Astrocyte of the hippocampus (primary cell): ENCODE measurements around the gene RTP3.

Experiments used
- DNase-seq: peaks from one replicate; pipeline ENCODE4 v3.0.0; 2011; ENCODE audit warnings: low read depth, low spot score

The RTP3 gene

GRCh38 chr3:46497556-46498265 is at the start of gene RTP3:
RTP3 (plus strand) TSS chr3:46497976; CDS start chr3:46498063, 87 bp downstream.
- DNase-seq: no peak

GRCh38 chr3:46448721-46449120 is 49.1 kb upstream of the RTP3 start:
- DNase-seq: no peak

- no peak for DNase-seq
Measured at GRCh38 chr3:46449755-46450552, 47.8 kb upstream of the RTP3 start.

- no peak for DNase-seq
Measured at GRCh38 chr3:46453526-46454208, 44.1 kb upstream of the RTP3 start.

GRCh38 chr3:46454209-46454595 is 43.6 kb upstream of the RTP3 start:
- DNase-seq: no peak

GRCh38 chr3:46454606-46455005 is 43.2 kb upstream of the RTP3 start:
- no peak for DNase-seq

- DNase-seq: no peak
Measured at GRCh38 chr3:46455231-46456115, 42.3 kb upstream of the RTP3 start.

GRCh38 chr3:46456118-46456517 is 41.7 kb upstream of the RTP3 start:
- DNase-seq: no peak

GRCh38 chr3:46460051-46460450 is 37.7 kb upstream of the RTP3 start:
- no peak for DNase-seq

- peak; percentile 29 for DNase-seq
Measured at GRCh38 chr3:46462111-46462510, 35.7 kb upstream of the RTP3 start.

GRCh38 chr3:46462511-46462910 is 35.3 kb upstream of the RTP3 start:
- DNase-seq: no peak

- DNase-seq: no peak
Measured at GRCh38 chr3:46463120-46463867, 34.5 kb upstream of the RTP3 start.

GRCh38 chr3:46463868-46464241 is 33.9 kb upstream of the RTP3 start:
- no peak for DNase-seq

GRCh38 chr3:46464326-46465195 is 33.2 kb upstream of the RTP3 start, which contains the start of gene LTF:
LTF (minus strand) TSS chr3:46464905; CDS start chr3:46464867, 38 bp downstream.
- no peak for DNase-seq

- DNase-seq: no peak
Measured at GRCh38 chr3:46465196-46465520, 32.6 kb upstream of the RTP3 start.

- DNase-seq: no peak
Measured at GRCh38 chr3:46466273-46466672, 31.5 kb upstream of the RTP3 start.

- DNase-seq: no peak
Measured at GRCh38 chr3:46466871-46467403, 30.8 kb upstream of the RTP3 start.

- no peak for DNase-seq
Measured at GRCh38 chr3:46467562-46467961, 30.2 kb upstream of the RTP3 start.

- no peak for DNase-seq
Measured at GRCh38 chr3:46468753-46469600, 28.8 kb upstream of the RTP3 start.
